ENCODE results near the gene TTC3.
"Not testable (repeated sequence)": the region's sequence is repeated elsewhere in the genome, so short reads cannot be mapped to it uniquely, and the experiment has no call there.

TTC3 gene

DNA sequence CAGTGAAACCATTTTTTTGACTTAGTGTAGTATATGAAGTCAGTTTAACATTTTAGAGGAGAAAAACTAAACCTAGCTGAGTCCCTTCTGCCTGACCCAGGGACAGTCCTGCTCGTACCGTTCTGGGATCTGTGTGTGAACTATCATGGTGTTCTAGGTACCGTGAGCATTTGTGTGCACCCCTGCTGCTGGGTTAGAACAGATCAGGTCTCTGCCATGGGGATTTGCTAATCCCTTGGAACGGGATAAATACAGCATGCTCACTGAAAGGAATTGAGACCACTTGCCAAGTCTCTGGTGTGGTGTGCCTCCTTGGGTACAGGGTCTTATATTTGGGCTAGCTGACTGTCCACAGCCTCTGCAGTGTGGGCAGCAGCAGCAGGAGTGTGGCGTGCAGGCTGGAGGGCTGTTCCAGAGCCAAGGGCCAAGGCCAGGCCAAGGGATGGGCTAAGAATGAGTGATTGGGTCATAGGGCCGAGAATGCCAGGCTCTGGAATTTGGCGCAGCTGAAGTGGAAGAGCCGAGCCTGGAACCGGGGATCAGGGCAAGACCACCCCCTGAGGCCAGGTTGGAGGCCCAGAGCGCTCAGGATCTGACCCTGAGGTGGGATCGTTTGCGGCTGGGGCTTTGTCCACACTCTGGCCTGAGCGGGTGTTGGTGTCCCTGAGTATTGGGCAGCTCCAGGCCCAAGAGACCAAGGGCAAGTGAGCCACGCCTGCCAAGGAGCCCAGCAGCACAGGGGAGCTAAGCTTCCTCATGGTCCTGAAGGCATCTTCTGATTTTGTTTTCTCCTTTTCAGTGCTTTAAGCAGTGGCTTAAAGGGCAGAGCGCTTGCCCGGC, 127.8 kb downstream of the TTC3 start:
- DNase-seq: no peak

DNA sequence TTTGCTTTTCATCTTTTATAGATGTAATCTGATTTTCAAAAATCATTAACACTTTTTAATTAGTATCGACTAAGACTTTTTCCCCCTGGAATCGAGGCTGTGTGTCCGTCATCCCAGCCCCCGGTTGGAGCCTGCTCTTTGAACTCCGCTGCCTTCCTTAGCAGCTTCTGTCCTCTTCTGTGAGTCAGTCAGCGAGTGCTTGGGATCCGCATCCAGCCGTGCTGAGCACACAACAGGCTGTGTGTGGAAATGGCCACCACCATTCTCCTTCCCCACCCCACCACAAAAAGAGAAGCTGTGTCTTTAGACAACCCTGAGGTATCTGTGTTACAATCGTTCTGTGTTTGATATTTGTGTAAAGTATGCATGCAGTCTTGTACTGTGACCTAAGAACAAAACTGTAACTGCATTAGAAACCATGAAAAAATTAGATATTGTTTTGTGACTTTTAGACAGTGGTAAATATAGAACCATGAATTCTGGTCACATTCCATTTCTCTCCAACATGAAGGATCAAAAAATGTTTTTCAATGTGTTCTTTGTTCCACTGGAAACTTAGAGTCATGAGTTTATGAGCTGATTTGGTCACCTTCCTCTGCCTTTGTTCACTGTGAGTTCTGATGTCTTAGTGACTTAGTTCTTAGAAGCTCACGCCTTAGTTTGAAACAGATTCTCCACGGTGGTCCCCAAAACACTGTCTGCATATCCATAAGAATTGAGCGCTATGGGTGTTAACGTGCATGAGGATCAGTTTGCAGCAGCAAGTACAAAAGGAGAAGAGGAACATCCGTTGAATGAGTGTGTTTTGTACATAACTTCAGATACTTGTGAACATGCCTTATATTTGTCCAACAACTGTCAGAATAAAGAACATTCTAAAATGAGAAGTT, 129.4 kb downstream of the TTC3 start:
- DNase-seq: no peak

DNA sequence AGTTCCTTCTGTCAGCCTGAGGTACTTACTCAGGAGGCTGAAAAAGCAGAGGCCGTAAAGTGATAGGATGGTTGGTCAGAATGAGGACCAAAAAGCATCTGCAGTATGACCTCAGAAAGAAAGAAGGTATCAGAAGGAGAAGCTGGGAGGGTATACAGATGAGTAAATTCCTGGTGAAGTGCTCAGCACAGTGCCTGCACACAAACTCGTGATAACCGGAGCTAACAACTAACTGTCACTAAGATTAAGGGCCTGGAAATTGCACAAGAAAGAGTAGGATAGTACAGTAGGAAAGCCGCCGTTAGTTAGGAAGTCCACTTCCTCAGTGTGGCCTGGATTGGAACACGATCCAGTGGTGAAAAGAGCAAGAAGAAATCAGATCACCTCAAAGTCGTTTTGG, 131.5 kb downstream of the TTC3 start:
- no peak for DNase-seq

DNA sequence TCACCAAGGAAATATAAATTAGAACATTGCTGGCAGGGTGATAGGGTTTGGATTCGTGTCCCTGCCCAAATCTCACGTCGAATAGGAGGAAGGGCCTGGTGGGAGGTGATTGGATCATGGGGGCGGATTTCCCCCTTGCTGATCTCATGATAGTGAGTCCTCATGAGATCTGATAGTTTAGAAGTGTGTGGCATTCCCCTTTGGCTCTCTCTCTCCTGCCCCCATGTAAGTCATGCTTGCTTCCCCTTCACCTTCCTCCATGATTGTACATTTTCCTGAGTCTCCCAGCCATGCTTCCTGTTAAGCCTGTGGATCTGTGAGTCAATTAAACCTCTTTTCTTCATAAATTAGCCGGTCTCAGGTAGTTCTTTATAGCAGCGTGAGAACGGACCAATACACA, 133.4 kb downstream of the TTC3 start:
- DNase-seq: no peak

DNA sequence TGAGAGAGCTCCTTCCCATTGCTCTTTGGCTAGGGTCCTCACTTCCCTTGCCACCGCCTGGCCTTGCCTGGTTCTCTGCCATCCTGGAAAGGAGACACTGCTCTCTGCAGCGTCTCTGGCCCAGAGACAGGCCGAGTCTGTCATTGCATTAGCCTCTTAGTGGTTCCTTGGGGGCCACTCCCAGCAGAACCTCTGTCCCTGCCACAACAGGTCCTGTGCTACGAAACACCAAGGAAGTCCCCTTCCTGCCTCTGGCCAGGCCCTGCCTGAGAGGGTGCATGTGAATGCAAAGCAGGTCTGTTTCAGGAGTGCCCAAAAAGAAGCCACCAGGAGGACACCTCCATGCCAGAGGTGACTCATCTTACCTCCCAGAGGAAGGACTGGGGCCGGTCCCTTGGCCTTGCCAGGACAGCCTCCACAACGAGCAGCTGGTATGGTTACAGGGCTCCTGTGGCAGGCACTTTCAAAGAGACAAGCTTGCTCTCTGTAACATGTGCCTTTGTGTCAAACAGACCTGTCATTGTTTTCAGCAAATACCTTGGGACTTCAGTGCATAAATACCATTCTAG, 134.5 kb downstream of the TTC3 start:
- DNase-seq: no peak

DNA sequence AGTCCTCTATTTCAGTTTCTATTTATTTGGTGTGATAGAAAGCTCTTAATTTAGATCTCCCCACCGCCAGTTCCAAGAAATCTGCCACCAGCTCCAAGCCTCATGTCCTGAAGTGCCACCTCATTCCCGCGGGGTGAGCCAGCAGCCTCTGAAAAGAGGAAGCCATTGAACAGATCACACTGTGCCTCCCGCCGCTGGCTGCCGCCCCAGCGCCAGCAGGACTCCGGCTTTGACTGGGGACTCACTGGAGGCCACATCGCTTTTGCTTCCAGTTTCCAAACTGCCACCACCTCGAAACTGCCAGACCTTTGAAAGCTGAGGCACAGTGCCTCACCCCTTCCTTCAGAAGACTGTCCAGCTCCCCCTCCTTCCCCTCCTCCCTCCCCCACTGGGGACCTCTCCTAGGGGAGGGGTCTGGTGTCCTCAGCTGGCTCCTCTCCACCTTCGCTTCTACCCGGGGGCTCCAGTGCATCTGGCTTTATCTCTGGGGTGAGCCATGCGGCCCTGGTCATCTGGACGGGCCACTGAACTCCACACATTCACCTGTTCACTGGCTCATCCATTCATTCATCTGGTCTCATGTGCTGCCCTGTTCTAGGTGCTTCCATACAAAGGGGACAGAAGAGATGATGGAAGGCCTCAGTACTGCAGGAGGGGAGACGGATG, 135.1 kb downstream of the TTC3 start:
- DNase-seq: no peak

DNA sequence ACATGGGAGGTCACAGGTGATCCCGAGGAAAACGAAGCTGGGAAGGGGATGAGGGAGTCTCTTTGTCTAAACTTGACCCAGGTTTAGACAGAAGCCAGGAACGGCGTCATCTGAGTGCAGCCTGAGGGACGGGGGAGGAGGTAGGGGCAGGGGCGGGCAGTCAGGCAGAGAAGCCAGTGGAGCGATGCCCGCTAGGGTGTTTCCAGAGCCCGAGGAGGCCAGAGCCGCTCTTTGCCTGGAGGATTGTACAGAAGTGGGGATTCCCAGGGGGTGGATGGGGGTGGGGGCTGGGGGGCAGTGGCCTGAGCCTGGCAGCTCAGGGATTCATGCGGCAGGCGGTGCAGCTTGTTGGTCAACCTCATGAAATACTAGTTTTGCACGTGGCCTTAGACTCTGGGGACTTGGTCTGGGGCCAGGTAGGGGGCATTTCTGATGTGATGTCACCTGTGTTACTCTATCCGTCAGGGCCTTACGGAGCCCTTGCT, 135.7 kb downstream of the TTC3 start:
- no peak for DNase-seq

DNA sequence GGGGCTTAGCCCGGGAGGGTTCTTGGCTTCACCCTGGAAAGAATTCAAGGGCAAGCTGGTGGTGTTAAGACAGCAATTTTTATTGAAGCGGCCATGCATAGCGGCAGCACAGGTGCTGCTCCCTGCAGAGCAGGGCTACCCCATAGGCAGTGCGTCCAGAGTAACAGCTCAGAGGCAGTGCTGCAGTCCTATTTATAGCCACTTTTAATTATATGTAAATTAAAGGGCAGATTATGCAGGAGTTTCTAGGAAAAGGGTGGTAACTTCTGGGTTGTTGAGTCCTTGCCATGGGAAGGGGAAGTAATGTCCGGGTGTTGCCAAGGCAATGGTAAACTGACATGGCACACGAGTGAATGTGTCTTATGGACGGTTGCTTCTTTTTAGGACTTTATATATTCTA, 137.1 kb downstream of the TTC3 start:
- no peak for DNase-seq

DNA sequence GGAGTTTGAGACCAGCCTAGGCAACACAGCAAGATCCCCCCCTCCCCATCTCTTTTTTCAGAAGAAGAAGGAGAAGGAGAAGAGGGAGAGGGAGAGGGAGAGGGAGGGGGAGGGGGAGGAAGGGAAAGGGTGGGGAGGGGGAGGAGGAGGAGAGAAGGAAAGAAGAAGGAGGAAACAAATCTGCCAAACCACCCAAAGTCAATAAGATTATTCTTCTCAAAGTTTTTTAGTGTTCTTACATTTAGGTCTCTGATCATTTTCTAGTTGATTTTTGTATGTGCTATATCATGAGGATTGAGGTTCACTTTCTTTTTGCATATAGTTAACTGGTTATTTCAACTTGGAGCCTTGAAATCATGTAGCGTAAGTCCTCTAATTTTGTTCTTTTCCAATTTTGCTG, 137.7 kb downstream of the TTC3 start:
- no peak for DNase-seq

DNA sequence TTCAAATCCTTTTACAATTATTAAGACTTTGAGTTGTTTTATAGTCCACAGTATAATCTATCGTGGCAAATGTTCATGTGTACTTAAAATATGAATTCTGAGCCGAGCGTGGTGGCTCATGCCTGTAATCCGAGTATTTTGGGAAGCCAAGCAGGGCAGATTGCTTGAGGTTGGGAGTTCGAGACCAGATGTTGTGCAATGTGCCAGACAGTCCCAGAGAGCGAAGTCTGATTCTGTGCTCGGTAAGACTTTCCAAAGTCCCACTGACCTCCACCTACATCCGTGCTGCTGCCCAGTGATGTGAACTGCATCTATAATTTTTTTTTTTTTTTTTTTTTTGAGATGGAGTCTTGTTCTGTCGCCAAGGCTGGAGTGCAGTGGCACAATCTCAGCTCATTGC, 141.9 kb downstream of the TTC3 start:
- DNase-seq: no peak

DNA sequence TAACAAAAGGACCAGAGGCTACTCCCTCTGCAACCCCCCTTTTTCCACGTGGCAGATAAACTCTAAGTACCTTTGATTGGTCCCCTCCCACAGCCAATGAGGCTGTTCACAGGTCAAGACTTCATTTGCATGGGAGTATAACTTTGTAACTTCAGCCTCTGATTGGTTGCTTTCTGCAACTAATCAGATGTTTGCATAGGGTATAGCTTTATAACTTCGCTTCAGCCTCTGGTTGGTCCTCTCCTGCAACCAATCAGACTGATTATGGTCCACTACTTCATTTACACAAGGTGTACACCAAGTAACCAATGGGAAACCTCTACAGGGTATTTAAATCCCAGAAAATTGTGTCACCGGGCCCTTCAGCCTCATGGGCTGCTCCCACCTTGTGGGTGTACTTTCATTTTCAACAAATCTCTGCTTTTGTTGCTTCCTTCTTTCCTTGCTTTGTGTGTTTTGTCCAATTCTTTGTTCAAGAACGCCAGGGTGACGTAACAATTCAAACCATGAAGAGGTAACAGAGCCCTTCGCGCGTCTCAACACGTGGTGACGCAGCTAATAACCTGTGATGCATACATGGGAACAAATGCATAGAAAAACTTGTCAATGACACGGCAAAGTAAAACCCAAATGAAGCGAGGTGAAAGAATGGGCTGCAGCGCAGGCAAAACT, 146.8 kb downstream of the TTC3 start:
- DNase-seq: no peak

DNA sequence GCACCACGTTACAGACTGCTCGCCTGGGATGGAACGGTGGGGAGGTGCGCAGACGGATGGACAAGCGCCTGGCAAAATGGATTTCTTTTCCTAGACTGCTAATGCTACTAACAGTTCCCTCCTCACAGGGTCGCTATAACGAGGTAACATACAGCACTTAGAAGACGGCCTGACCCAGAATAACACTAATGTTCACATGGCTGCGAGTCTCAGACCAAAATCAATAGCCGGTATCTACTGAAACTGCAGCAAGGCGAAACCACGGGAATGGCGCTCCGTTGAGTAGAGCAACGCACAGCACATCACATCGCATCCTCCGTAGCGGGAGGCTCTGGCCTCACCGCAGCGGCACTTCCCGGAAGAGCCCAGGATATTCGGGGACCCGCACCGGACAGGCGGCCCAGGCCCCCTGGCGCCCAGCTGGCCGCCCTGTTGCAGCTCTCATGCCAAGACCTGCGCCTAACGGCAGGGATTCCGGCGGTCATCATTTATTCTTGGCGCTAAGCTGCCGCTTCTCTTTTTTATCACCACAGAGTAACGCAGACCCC, 147.5 kb downstream of the TTC3 start:
- peak; percentile 51 for DNase-seq

DNA sequence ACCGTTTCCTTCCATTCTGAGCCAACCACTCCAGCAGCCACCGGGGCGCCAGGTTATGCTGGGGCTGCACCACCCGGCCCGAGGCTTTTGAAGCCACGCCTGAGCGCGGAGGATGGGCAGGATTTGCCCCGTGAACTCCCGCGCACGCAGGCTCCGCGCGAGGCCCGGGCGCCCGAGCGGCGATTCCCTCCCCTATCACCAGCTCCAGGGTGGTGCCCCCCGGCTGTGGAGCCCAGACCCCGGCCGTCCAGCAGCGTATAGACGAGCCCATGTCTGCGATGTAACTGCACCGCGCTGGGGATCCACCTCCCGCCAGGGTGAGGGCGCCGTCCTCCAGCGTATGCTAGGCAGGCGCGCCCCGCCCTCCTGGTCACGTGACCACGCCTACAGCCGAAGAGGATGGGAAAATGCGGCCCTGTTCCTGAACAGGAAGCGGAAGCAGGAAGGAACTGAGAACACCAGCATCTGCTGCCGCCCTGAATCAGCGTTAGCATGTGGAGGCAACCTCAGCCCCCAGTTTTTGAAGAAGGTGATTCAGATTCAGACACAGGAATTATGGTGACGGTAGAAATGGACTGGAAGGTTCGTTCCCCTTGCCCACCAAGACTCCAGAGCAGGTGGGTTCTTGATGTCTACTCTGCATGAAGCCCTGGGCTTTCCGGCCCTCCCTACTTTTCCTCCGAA, 148.1 kb downstream of the TTC3 start:
- peak; percentile 98 for DNase-seq

DNA sequence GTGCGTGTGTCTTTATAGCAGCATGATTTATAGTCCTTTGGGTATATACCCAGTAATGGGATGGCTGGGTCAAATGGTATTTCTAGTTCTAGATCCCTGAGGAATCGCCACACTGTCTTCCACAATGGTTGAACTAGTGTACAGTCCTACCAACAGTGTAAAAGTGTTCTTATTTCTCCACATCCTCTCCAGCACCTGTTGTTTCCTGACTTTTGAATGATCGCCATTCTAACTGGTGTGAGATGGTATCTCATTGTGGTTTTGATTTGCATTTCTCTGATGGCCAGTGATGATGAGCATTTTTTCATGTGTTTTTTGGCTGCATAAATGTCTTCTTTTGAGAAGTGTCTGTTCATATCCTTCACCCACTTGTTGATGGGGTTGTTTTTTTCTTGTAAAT, 149.2 kb downstream of the TTC3 start:
- DNase-seq: not testable (repeated sequence)

DNA sequence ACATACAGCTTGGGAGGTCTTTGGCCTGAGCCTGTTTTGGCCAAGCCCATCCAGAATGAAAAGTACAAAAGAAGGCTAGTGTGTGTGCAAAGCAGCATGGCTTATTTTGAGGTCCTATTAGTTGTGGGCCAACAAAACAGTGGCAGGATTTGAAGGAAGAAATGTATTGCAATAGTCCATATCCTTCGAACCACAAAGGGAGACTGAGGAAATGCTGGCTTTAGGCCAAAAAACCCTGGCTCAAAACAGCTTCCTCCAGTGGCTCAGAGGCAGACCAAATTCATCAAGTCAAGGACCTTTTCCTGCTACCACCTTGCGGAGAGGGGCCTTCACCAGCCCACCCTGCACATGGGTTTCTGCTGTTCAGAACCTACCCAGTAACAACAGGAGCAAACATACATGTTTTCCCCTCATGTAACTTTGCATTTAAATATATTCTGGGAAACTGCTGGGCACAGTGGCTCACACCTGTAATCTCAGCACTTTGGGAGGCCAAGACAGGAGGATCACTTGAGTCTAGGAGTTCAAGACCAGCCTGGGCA, 150.8 kb downstream of the TTC3 start:
- no peak for DNase-seq

DNA sequence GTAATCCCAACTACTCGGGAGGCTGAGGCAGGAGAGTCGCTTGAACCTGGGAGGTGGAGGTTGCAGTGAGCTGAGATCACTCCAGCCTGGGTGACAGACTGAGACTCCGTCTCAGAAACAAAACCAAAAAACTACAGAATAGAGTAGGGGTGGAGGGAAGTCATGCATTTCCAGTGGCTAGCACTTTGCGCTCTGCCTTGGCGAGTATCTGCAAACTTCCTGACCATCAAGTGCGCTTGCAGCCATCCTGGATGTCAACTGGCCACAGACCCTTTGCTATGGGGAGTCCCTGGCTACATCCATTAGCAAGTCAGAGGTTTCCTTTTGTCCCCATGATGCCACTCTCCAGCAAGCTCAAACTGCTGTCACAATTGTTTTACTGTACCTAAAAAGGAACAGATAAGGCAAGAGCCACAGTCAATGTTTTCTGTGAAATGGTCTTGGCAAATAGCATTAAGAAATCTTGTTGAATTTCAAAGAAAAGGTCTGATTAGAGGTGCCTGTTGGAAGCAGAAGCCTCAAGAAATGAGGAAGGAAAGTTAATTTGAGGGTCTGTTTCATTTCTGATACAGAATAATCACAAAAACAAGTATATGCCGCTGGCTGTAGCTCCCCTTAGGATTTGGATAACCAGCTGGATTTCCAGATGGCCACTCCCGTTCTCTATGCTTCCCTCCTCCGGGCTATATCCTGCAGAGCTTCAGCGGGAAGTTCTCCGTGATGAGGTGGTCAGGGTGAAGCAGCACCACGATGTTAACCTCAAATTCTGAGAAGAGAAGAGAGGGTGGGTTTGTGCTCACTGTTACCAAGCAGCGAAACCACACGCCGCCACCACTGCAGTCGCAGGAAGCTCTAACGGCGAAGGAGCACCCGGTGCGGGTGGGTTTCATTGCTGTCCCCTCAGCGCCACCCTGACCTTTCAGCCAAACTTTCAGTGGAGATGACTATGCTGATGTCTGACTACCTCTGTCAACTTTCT, 152.1 kb downstream of the TTC3 start:
- DNase-seq: no peak

DNA sequence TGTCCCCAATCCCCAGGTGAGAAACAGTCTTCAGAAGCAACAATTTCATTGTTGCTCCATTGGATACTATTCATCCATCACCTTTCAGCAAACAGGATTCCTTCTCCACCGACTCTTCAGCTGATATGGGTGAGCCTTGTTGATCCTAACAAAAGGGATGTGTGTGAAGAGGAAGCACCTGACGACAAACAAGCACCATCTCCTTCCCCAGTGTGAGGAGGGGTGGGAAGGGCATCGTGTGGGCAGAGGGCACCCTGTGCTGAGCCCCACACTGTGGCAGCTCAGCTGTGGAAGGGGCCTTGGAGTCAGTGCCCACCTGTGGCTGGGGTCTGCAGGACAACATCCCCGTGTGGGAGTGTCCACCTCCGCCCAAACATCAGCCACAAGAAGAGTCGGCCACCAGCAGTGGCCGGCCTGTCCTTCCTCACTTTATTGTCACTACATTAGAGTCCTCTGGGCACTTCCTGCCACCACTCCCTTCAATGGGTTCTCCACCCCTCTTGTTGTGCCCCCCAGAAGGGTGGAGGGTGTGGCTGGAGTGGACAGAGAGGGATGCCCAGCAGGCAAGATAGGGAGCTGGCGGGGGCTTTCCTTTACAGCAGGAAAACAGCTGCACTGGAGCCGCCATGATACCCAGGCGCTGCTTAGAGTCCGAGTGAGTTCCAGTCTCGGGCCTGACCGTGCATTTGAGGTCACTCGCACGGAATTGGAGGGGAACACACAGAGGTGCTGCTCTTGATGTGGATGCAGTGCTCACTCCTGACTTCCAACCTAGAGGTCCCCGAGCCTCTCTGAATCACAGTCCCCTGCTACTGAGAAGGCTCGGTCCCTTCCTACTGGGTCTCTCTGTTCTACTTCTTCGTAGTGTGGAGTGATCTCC, 153.2 kb downstream of the TTC3 start:
- DNase-seq: no peak

DNA sequence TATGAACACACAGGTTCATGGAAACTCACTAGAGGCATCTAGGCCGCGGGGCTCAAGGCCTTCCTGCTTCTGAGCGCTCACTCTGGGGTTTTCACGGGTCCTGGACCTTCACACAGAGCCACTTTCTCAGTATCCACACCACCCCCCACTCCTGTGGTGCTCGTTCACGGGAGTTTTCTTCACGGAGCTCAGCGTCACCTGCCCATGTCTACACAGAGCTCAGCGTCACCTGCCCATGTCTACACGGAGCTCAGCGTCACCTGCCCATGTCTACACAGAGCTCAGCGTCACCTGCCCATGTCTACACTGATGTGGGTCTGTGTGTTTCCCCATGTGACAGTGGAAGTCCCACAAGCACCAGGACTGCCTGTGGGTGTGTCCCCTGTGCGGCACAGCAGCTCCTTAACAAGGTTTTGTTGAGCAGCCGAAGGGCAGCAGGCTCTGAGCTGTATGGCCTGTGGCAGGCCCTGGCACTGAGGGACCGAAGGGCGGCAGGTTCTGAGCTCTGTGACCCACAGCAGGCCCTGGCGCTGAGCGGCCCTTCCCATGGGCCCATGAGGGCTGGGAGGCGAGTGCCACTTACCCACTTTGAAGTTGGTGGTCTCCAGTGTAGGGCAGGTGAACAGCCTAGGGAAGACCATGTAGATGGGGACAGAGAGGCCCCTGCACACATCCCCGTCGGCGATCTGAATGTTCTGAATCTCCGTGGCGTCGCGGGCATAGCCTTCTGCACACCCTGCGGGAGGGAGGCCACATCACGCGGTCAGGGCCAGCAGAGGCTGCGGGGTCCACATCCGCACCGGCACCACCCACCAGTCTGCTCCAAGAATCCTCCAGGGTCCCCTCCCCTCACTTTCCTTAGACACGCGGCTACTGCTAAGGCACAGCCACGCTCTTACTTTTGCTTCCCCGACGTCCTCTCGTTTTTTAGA, 154.3 kb downstream of the TTC3 start:
- no peak for DNase-seq
